GM12878 (cell line): ENCODE data around the gene PLEKHG2. TPM values are rescaled to one million over a fixed set of nuclear protein-coding genes. Genes with fewer than 3 reads are reported as not detected.

Experiments used
- BACH1 ChIP-seq: fragments of 450-650 bp; IDR thresholded peaks from 2 replicates; pipeline ENCODE4 v1.6.1; 2017; ENCODE audit warnings: mild to moderate bottlenecking, borderline replicate concordance
- CEBPZ ChIP-seq: fragments of 150-350 bp; IDR thresholded peaks from 2 replicates; pipeline ENCODE4 v1.6.1; 2016; ENCODE audit warnings: low read depth, low read length
- CUX1 ChIP-seq: IDR thresholded peaks from 2 replicates; pipeline ENCODE4 v1.6.1; 2012; ENCODE audit warnings: improper control_type of control experiment, low read depth, low read length; ENCODE audit not compliant: insufficient replicate concordance
- ETV6 ChIP-seq, 2 experiments: fragments of 450-650 bp in 1 of 2; IDR thresholded peaks in 1 of 2; conservative IDR thresholded peaks in 1 of 2; 2 replicates each; pipeline ENCODE4 v1.6.1; 2014; ENCODE audit warnings: antibody characterized with exemption in 1 of 2, borderline replicate concordance in 1 of 2, low read depth in 1 of 2, mild to moderate bottlenecking in 1 of 2, moderate library complexity in 1 of 2
- HCFC1 ChIP-seq: fragments of 150-350 bp; IDR thresholded peaks from 2 replicates; pipeline ENCODE4 v1.6.1; 2014; ENCODE audit warnings: low read length
- IKZF1 ChIP-seq: fragments of 450-650 bp; conservative IDR thresholded peaks from 2 replicates; pipeline ENCODE4 v1.6.1; 2017; ENCODE audit warnings: antibody characterized with exemption, mild to moderate bottlenecking
- IRF4 ChIP-seq: IDR thresholded peaks from 2 replicates; pipeline ENCODE4 v1.6.1; 2011; ENCODE audit warnings: low read depth, low read length
- NFYB ChIP-seq: IDR thresholded peaks from 2 replicates; pipeline ENCODE4 v1.6.1; 2011; ENCODE audit warnings: low read depth, mild to moderate bottlenecking, low read length, improper control_type of control experiment, moderate library complexity; ENCODE audit not compliant: insufficient read depth
- RAD51 ChIP-seq: fragments of 450-650 bp; IDR thresholded peaks from 2 replicates; pipeline ENCODE4 v1.6.1; 2016; ENCODE audit warnings: moderate library complexity, mild to moderate bottlenecking, inconsistent platforms
- SREBF2 ChIP-seq: IDR thresholded peaks from 2 replicates; pipeline ENCODE4 v1.6.1; 2012; ENCODE audit warnings: mild to moderate bottlenecking, low read length
- STAT3 ChIP-seq: IDR thresholded peaks from 2 replicates; pipeline ENCODE4 v1.6.1; 2011; ENCODE audit warnings: low read depth, low read length, improper control_type of control experiment
- TBL1XR1 ChIP-seq: IDR thresholded peaks from 2 replicates; pipeline ENCODE4 v1.6.1; 2012; ENCODE audit warnings: low read depth, low read length, improper control_type of control experiment
- USF2 ChIP-seq: IDR thresholded peaks from 2 replicates; pipeline ENCODE4 v1.6.1; 2011; ENCODE audit warnings: low read depth, low read length, improper control_type of control experiment, borderline replicate concordance
- YY1 ChIP-seq: IDR thresholded peaks from 2 replicates; pipeline ENCODE4 v1.6.1; 2011; ENCODE audit warnings: low read depth, mild to moderate bottlenecking, low read length
- ZNF622 ChIP-seq: fragments of 450-650 bp; IDR thresholded peaks from 2 replicates; pipeline ENCODE4 v1.6.1; 2017; ENCODE audit warnings: mild to moderate bottlenecking, inconsistent platforms
- polyA plus RNA-seq, 11 experiments: library from polyadenylated mRNA; depleted of rRNA in 4 of 11; unstranded in 6 of 11; stranded (reverse) in 5 of 11; fragments of >200 nt; fragmentation: Nextera tagmentation in 4 of 11; fragmentation: Illumina TruSeq in 1 of 11; extraction: Ambion mirVana in 4 of 11; extraction: Trizol in 1 of 11; gene quantifications; 1 replicate in 1 of 11; 2 replicates in 10 of 11; pipeline versions ENCODE4 v1.2.1 to v1.2.3, GENCODE V29; 2011 to 2016; ENCODE audit warnings: inconsistent platforms in 2 of 11, missing spikeins in 2 of 11, low read depth in 1 of 11
- total RNA-seq, 4 experiments: library from RNA; depleted of rRNA in 3 of 4; stranded (reverse); fragments of >200 nt in 3 of 4; fragmentation: Illumina TruSeq in 1 of 4; extraction: Trizol in 1 of 4; gene quantifications; 2 replicates each; pipeline versions ENCODE4 v1.2.1 to v1.2.3, GENCODE V29; 2013 to 2021
- TF ChIP-seq, protein P1 (sequence below): IDR thresholded peaks from 2 replicates; pipeline ENCODE4 v1.6.1; 2011; ENCODE audit warnings: low read depth, mild to moderate bottlenecking, low read length, moderate library complexity, borderline replicate concordance; ENCODE audit errors: extremely low read depth

PLEKHG2 gene
- total and polyA plus RNA-seq, 10 of the 15 experiments (the other 5 are each of a cell fraction or from before 2014, with no cell fraction given): 3.0 to 62.5 (median 17.2) TPM

DNA sequence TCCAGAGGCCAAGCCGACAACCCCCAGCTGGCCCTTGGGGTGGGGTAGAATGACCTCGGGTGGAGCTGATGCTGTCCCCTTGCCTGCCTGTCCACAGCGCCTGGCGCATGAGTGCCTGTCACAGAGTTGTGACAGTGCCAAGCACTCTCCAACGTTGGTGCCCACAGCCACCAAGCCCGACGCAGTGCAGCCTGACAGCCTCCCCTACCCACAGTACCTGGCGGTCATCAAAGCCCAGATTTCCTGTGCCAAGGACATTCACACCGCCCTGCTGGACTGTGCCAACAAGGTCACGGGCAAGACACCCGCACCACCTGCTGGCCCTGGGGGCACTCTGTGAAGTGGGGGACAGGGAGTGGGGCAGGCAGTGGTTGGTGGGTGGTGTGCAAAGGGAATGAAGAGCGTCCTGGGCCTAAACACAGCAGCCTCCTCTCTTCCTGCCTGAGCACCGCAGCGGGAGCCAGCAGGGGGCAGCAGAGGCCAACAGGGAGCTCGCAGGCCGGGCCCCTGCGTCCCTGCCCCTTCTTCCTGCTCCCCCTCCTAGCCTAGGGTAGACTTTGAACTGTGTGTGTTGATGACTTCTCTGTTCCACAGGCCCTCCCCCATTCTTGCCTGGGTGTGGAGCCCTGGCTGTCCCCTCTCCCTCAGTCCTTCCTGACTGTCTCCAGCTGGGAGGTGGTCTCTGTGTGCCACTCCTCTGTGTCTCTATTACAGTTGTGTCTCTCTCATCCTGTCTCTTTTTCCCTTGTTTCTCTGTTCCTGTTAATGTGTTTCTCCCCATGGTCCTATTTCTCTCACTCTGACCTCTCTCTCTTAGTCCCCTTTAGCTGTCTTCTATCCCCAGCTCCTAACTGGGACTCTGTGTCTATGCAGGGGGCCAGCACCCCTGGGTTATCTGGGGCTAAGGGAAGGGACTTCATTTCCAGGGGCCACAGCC is 14.8 kb upstream of the PLEKHG2 start (continued):
- TF ChIP-seq CEBPZ (no peak), IRF4 (no peak; the same call in 1 of the 2 replicates), RAD51 (no peak), STAT3 (no peak), NFYB (no peak), CUX1 (no peak), HCFC1 (peak; percentile 23; the same call in 1 of the 2 replicates), IKZF1 (peak; percentile 52), YY1 (peak; percentile 83), SREBF2 (no peak), TBL1XR1 (0 out of 2 replicates have a peak, but pooled peaks have one; percentile 14), BACH1 (peak; percentile 59; the same call in 1 of the 2 replicates), ZNF622 (no peak), USF2 (no peak), ETV6 (conservative IDR thresholded peaks at IDR 0.05 in 1 of 2, IDR thresholded peaks at IDR 0.05 in 1 of 2; ENCODE audit: borderline replicate concordance in 1 of 2, low read depth in 1 of 2) (no peak)
- TF ChIP-seq, protein P1, sequence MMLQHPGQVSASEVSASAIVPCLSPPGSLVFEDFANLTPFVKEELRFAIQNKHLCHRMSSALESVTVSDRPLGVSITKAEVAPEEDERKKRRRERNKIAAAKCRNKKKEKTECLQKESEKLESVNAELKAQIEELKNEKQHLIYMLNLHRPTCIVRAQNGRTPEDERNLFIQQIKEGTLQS: no peak
